ENCODE measurements around the gene OSGEP. TPM values are rescaled to one million over a fixed set of nuclear protein-coding genes. Genes with fewer than 3 reads are reported as not detected.

Gene OSGEP
- total RNA-seq, 1 donor from 2014 or later, result 60.9 TPM

GRCh38 chr14:20489093-20489994 lies 34.7 kb upstream of the OSGEP start:
- H3K4me3 ChIP-seq, result no peak overlapping the region
- H3K9me3 ChIP-seq, result no peaks in the 10 kb centered on the region
- no peaks in the 10 kb centered on the region for H3K36me3 ChIP-seq
- no peaks in the 10 kb centered on the region for H3K27me3 ChIP-seq
- no peak for DNase-seq (ENCODE audit: extremely low spot score in 2 of 2)
- H3K4me1 ChIP-seq, result no peaks in the 10 kb centered on the region
- no peak overlapping the region for H3K27ac ChIP-seq
- intact Hi-C loops (cut with DNase I), result no loop called here
- TF ChIP-seq CTCF (IDR thresholded peaks at IDR 0.05), result no peak

- TF ChIP-seq POLR2AphosphoS5 (IDR thresholded peaks at IDR 0.05; ENCODE audit: insufficient read depth in 1 of 2, low read depth in 1 of 2) (no peak), CTCF (IDR thresholded peaks at IDR 0.05) (no peak), POLR2A (IDR thresholded peaks at IDR 0.05) (no peak)
- intact Hi-C loops (cut with DNase I), result no loop called here
- Histone ChIP-seq H3K4me1 (no peaks in the 10 kb centered on the region), H3K27ac (no peak overlapping the region), H3K27me3 (no peaks in the 10 kb centered on the region), H3K9me3 (no peaks in the 10 kb centered on the region), H3K36me3 (no peaks in the 10 kb centered on the region), H3K4me3 (no peak overlapping the region)
- no peak for DNase-seq (ENCODE audit: extremely low spot score in 2 of 2)
These were observed 32.7 kb upstream of the OSGEP start for GRCh38 chr14:20487396-20487725.

- H3K4me3 ChIP-seq, result no peak overlapping the region
- H3K9me3 ChIP-seq, result no peaks in the 10 kb centered on the region
- H3K4me1 ChIP-seq, result no peaks in the 10 kb centered on the region
- H3K27me3 ChIP-seq, result no peaks in the 10 kb centered on the region
- TF ChIP-seq POLR2AphosphoS5 (IDR thresholded peaks at IDR 0.05; ENCODE audit: insufficient read depth in 1 of 2, low read depth in 1 of 2), result no peak
- no peak for TF ChIP-seq CTCF (IDR thresholded peaks at IDR 0.05)
- TF ChIP-seq POLR2A (IDR thresholded peaks at IDR 0.05), result no peak
- H3K36me3 ChIP-seq, result no peaks in the 10 kb centered on the region
- DNase-seq (ENCODE audit: extremely low spot score in 2 of 2), result no peak
- no peak overlapping the region for H3K27ac ChIP-seq
- intact Hi-C loops (cut with DNase I), result no loop called here
These were observed 32.2 kb upstream of the OSGEP start for GRCh38 chr14:20486684-20487395.

GRCh38 chr14:20485900-20486299 lies 31.3 kb upstream of the OSGEP start:
- no peaks in the 10 kb centered on the region for H3K9me3 ChIP-seq
- intact Hi-C loops (cut with DNase I), result no loop called here

More at GRCh38 chr14:20485900-20486299, 31.3 kb upstream of the OSGEP start:
- TF ChIP-seq CTCF (IDR thresholded peaks at IDR 0.05) (no peak), POLR2AphosphoS5 (IDR thresholded peaks at IDR 0.05; ENCODE audit: insufficient read depth in 1 of 2, low read depth in 1 of 2) (no peak)
- DNase-seq (ENCODE audit: extremely low spot score in 2 of 2), result no peak
- Histone ChIP-seq H3K36me3 (no peaks in the 10 kb centered on the region), H3K27ac (no peak overlapping the region), H3K4me1 (no peaks in the 10 kb centered on the region), H3K4me3 (no peak overlapping the region), H3K27me3 (no peaks in the 10 kb centered on the region)
